H1 (cell line): ENCODE results near the gene CHD9. TPM values are rescaled to one million over a fixed set of nuclear protein-coding genes. Genes with fewer than 3 reads are reported as not detected.

Experiments
- CTCF ChIA-PET: fragments of 300-600 bp; sonication (Branson Sonifier 250); formaldehyde crosslinking; loops from one replicate; lab custom pipeline; 2021; ENCODE audit not compliant: partially characterized antibody; lab: Charles Lee
- POLR2A ChIA-PET: fragments of 300-600 bp; sonication (Branson Sonifier 250); formaldehyde crosslinking; loops from one replicate; lab custom pipeline; 2021; ENCODE audit warnings: inconsistent platforms; ENCODE audit not compliant: partially characterized antibody; lab: Charles Lee
- DNase-seq, 2 experiments: peaks; one replicate each; pipeline versions ENCODE4 v3.0.0 to v3.0.0-alpha.2; 2010 to 2022; ENCODE audit warnings: low spot score in 2 of 2, low read depth in 1 of 2, mixed read lengths in 1 of 2
- FAIRE-seq: peaks from 2 replicates; lab custom pipeline; 2011; peaks lifted over from hg19 to GRCh38; lab: Jason Lieb, UNC
- H2AFZ ChIP-seq: 2 replicates; pipeline ENCODE4 v1.8.1; 2012; ENCODE audit warnings: low read length, inconsistent platforms
- H2AK5ac ChIP-seq: 2 replicates; pipeline ENCODE4 v1.6.1; 2013; ENCODE audit warnings: low read depth, low read length
- H2BK120ac ChIP-seq: replicated peaks from 2 replicates; pipeline ENCODE3; 2013; ENCODE audit warnings: low read depth, low read length, inconsistent platforms
- H2BK12ac ChIP-seq: 2 replicates; pipeline ENCODE4 v1.6.1; 2013; ENCODE audit warnings: low read depth, low read length
- H2BK15ac ChIP-seq: 2 replicates; pipeline ENCODE4 v1.6.1; 2013; ENCODE audit warnings: low read length
- H2BK20ac ChIP-seq: 2 replicates; pipeline ENCODE4 v1.6.1; 2013; ENCODE audit warnings: low read length
- H2BK5ac ChIP-seq: 2 replicates; pipeline ENCODE4 v1.6.1; 2013; ENCODE audit warnings: low read depth, low read length
- H3K14ac ChIP-seq: 2 replicates; pipeline ENCODE4 v1.6.1; 2013; ENCODE audit warnings: inconsistent platforms; ENCODE audit not compliant: insufficient read length
- H3K18ac ChIP-seq: 2 replicates; pipeline ENCODE4 v1.6.1; 2013; ENCODE audit warnings: low read length; ENCODE audit errors: extremely low read depth
- H3K23ac ChIP-seq: 2 replicates; pipeline ENCODE4 v1.6.1; 2013; ENCODE audit warnings: inconsistent platforms; ENCODE audit not compliant: insufficient read length
- H3K23me2 ChIP-seq: 2 replicates; pipeline ENCODE4 v1.6.1; 2013; ENCODE audit warnings: low read depth, low read length
- H3K27ac ChIP-seq: 2 replicates; pipeline ENCODE4 v1.6.1; 2011; ENCODE audit warnings: low read depth, low read length, inconsistent platforms
- H3K27me3 ChIP-seq, 4 experiments: replicated peaks in 1 of 4; 1 replicate in 1 of 4; 2 replicates in 3 of 4; pipeline versions ENCODE4 v1.6.1 to v1.8.1; 2011 to 2013; ENCODE audit warnings: low read length in 3 of 4, mild to moderate bottlenecking in 3 of 4, inconsistent platforms in 2 of 4, mixed read lengths in 2 of 4, moderate library complexity in 1 of 4; ENCODE audit not compliant: control insufficient read depth in 3 of 4, insufficient read depth in 3 of 4; ENCODE audit errors: extremely low read depth in 1 of 4
- H3K36me3 ChIP-seq, 4 experiments: 2 replicates each; pipeline versions ENCODE4 v1.6.1 to v1.8.1; 2011 to 2013; ENCODE audit warnings: mild to moderate bottlenecking in 4 of 4, low read length in 3 of 4, moderate library complexity in 2 of 4, control low read depth in 1 of 4, inconsistent platforms in 1 of 4; ENCODE audit not compliant: insufficient read depth in 4 of 4, control insufficient read depth in 2 of 4
- H3K4ac ChIP-seq: replicated peaks from 2 replicates; pipeline ENCODE3; 2013; ENCODE audit warnings: low read length, low read depth, mixed read lengths, inconsistent platforms; ENCODE audit not compliant: insufficient read length
- H3K4me1 ChIP-seq, 4 experiments: replicated peaks in 1 of 4; 1 replicate in 1 of 4; 2 replicates in 3 of 4; pipeline versions ENCODE4 v1.6.1 to v1.8.1; 2011 to 2013; ENCODE audit warnings: low read length in 3 of 4, inconsistent platforms in 2 of 4, mixed read lengths in 1 of 4; ENCODE audit not compliant: insufficient read depth in 4 of 4, control insufficient read depth in 3 of 4
- H3K4me2 ChIP-seq, 2 experiments: 2 replicates each; pipeline versions ENCODE4 v1.6.1 to v1.8.1; 2011 to 2013; ENCODE audit warnings: low read depth in 2 of 2, low read length in 2 of 2, control low read depth in 1 of 2, inconsistent platforms in 1 of 2, mild to moderate bottlenecking in 1 of 2; ENCODE audit not compliant: insufficient read depth in 1 of 2
- H3K4me3 ChIP-seq, 4 experiments: fragments of 200-600, 300-600 bp in 1 of 4; sonication (generic), shearing (Covaris generic), sonication (Bioruptor Twin) in 1 of 4; 2 replicates each; pipeline versions ENCODE4 v1.5.1 to v1.8.1; 2011 to 2016; ENCODE audit warnings: low read length in 4 of 4, low read depth in 3 of 4, control low read depth in 2 of 4, inconsistent platforms in 2 of 4, mild to moderate bottlenecking in 2 of 4, mixed read lengths in 1 of 4, moderate library complexity in 1 of 4; ENCODE audit not compliant: insufficient read depth in 2 of 4; ENCODE audit errors: extremely low read depth in 1 of 4
- H3K56ac ChIP-seq: replicated peaks from 2 replicates; pipeline ENCODE3; 2013; ENCODE audit warnings: low read depth, mild to moderate bottlenecking, mixed read lengths, low read length, inconsistent platforms; ENCODE audit not compliant: insufficient read length
- H3K79me1 ChIP-seq: 2 replicates; pipeline ENCODE4 v1.6.1; 2013; ENCODE audit warnings: low read depth, low read length, control low read depth
- H3K79me2 ChIP-seq, 2 experiments: 2 replicates each; pipeline versions ENCODE4 v1.6.1 to v1.8.1; 2012 to 2013; ENCODE audit warnings: low read length in 2 of 2, mild to moderate bottlenecking in 2 of 2, inconsistent platforms in 1 of 2; ENCODE audit not compliant: insufficient read depth in 2 of 2, control insufficient read depth in 1 of 2
- H3K9ac ChIP-seq, 4 experiments: replicated peaks in 1 of 4; 1 replicate in 1 of 4; 2 replicates in 3 of 4; pipeline versions ENCODE4 v1.6.1 to v1.8.1; 2011 to 2013; ENCODE audit warnings: low read depth in 3 of 4, low read length in 3 of 4, control low read depth in 2 of 4, mild to moderate bottlenecking in 2 of 4, moderate library complexity in 2 of 4, inconsistent platforms in 1 of 4; ENCODE audit errors: extremely low read depth in 1 of 4
- H3K9me3 ChIP-seq, 2 experiments: 2 replicates each; pipeline versions ENCODE4 v1.6.1 to v1.8.1; 2012 to 2013; ENCODE audit warnings: mild to moderate bottlenecking in 2 of 2, moderate library complexity in 2 of 2, control low read depth in 1 of 2, inconsistent platforms in 1 of 2, low read depth in 1 of 2, low read length in 1 of 2, mixed read lengths in 1 of 2; ENCODE audit not compliant: insufficient read depth in 2 of 2
- H4K20me1 ChIP-seq, 2 experiments: replicated peaks in 1 of 2; 2 replicates each; pipeline versions ENCODE3 to v1.8.1; 2011 to 2013; ENCODE audit warnings: inconsistent platforms in 2 of 2, low read length in 2 of 2, mild to moderate bottlenecking in 1 of 2; ENCODE audit not compliant: insufficient read depth in 2 of 2, control insufficient read depth in 1 of 2
- H4K5ac ChIP-seq: 2 replicates; pipeline ENCODE4 v1.6.1; 2013; ENCODE audit warnings: low read length, low read depth, mixed read lengths, inconsistent platforms; ENCODE audit not compliant: insufficient read length
- H4K8ac ChIP-seq: 2 replicates; pipeline ENCODE4 v1.8.0; 2013; ENCODE audit warnings: mild to moderate bottlenecking, moderate library complexity, low read length, inconsistent platforms; ENCODE audit not compliant: insufficient read depth; ENCODE audit errors: extremely low read depth
- H4K91ac ChIP-seq: replicated peaks from 2 replicates; pipeline ENCODE3; 2013; ENCODE audit warnings: low read length, mixed read lengths, inconsistent platforms; ENCODE audit not compliant: insufficient read length
- TAF7 ChIP-seq: optimal IDR thresholded peaks from 2 replicates; pipeline ENCODE3; 2011; ENCODE audit warnings: low read depth, mild to moderate bottlenecking, inconsistent platforms, low read length, moderate library complexity, borderline replicate concordance
- WGBS, 2 experiments: shearing (Covaris generic) in 1 of 2; methylation state at CpG; one replicate each; pipeline versions ENCODE4 v1.1.6 to v1.1.7; 2013 to 2015; ENCODE audit warnings: low lambda C conversion rate in 2 of 2, mixed read lengths in 2 of 2, inconsistent platforms in 1 of 2, low coverage in 1 of 2, missing lambda C conversion rate in 1 of 2; ENCODE audit not compliant: insufficient replicate concordance in 2 of 2, insufficient coverage in 1 of 2, insufficient read length in 1 of 2; ENCODE audit errors: extremely low coverage in 1 of 2, missing lambda C conversion rate in 1 of 2; 5-methylcytosine and 5-hydroxymethylcytosine counted together
- polyA plus RNA-seq, 7 experiments: library from polyadenylated mRNA; depleted of rRNA in 3 of 7; stranded (reverse) in 5 of 7; unstranded in 2 of 7; fragments of >200 nt in 5 of 7; fragments of 200-250 nt in 2 of 7; gene quantifications; 1 replicate in 5 of 7; 2 replicates in 1 of 7; 4 replicates in 1 of 7; pipeline versions ENCODE4 v1.2.1 to v1.2.3, GENCODE V29; 2011 to 2013; ENCODE audit warnings: missing spikeins in 2 of 7, mixed read lengths in 2 of 7
- total RNA-seq: library from RNA; stranded (reverse); fragmentation: NEBNext Ultra II Directional; extraction: Animal tissue kit (Norgen Biotek cat#: 25700); gene quantifications from 2 replicates; pipeline ENCODE4 v1.2.1, GENCODE V29; 2021

CHD9 gene
- total and polyA plus RNA-seq, 2 of the 8 experiments (the other 6 are each of a cell fraction or from before 2014, with no cell fraction given) = 9.9 to 32.4 TPM

GRCh38 chr16:53093162-53093744 is 38.5 kb downstream of the CHD9 start:
- H3K36me3 ChIP-seq = no peaks in the 10 kb centered on the region
- no peak overlapping the region for H3K4me2 ChIP-seq
- H2BK20ac ChIP-seq = 0 out of 2 replicates have a peak overlapping the region, but pooled peaks have one; percentile 23
- H2BK5ac ChIP-seq = peak overlapping the region; percentile 3; the same call in 1 of the 2 replicates
- no peak overlapping the region for H4K91ac ChIP-seq
- 92% methylated on average over 5 of the region's 5 CpGs; no CpG with 5 or more reads in 1 of the 2 experiments for WGBS, 2 experiments
- DNase-seq = no peak
- H3K23ac ChIP-seq = no peak overlapping the region
- no peak overlapping the region for H3K18ac ChIP-seq
- no peak overlapping the region for H3K9ac ChIP-seq
- no peak overlapping the region for H3K4ac ChIP-seq
- no peak overlapping the region for H3K27ac ChIP-seq
- no peaks in the 10 kb centered on the region; the same call in 1 of the 2 replicates for H3K79me1 ChIP-seq
- no peak overlapping the region for H2AK5ac ChIP-seq
- H2BK120ac ChIP-seq = no peak overlapping the region
- H3K23me2 ChIP-seq = no peaks in the 10 kb centered on the region
- peaks cover 24 to 42% (median 29%) of the 10 kb centered on the region in 4 experiments for H3K4me1 ChIP-seq
- H4K20me1 ChIP-seq = no peaks in the 10 kb centered on the region
- ChIA-PET CTCF (interaction anchor here (1.5 to 3.4 kb wide), 3 partner anchors 36 to 38 kb away, joined by 3 to 9 read pairs (median 8); partner anchors contain the start of gene CHD9), POLR2A (interaction anchor here (2.8 kb wide), 1 partner anchor 13 kb away, joined by 6 read pairs; no protein-coding TSS in a partner anchor)
- no peak overlapping the region for H3K4me3 ChIP-seq
- no peak overlapping the region for H3K56ac ChIP-seq
- no peak for FAIRE-seq
- no peak for TF ChIP-seq TAF7
- no peak overlapping the region for H4K5ac ChIP-seq
- no peak overlapping the region for H2AFZ ChIP-seq
- no peaks in the 10 kb centered on the region for H3K9me3 ChIP-seq
- H2BK15ac ChIP-seq = peak overlapping the region; percentile 96
- peaks cover 0 to 17% of the 10 kb centered on the region in 2 experiments; a peak in 1 of 4 replicates for H3K79me2 ChIP-seq
- H2BK12ac ChIP-seq = peak overlapping the region; percentile 44; the same call in 1 of the 2 replicates
- H3K14ac ChIP-seq = no peak overlapping the region
- H4K8ac ChIP-seq = no peak overlapping the region
- H3K27me3 ChIP-seq = no peaks in the 10 kb centered on the region; a peak in 1 of 7 replicates
